Astrocyte of the cerebellum (primary cell): ENCODE data around the gene CKAP4.
A peak's percentile ranks its signal among the peaks of the same experiment; 100 is the strongest.
"Not testable (repeated sequence)": the region's sequence is repeated elsewhere in the genome, so short reads cannot be mapped to it uniquely, and the experiment has no call there.

Source experiments
- DNase-seq: peaks from one replicate; pipeline ENCODE4 v3.0.0-alpha.2; 2011; ENCODE audit warnings: low read depth
- H3K4me3 ChIP-seq: 2 replicates; pipeline ENCODE4 v1.5.1; 2011; ENCODE audit warnings: mild to moderate bottlenecking, low read depth, low read length, moderate library complexity
- in situ Hi-C: cut with HindIII; loops from 2 replicates; pipeline ENCODE4 v1.10.0; 2017; ENCODE audit warnings: low sequenced_read_pairs
- TF ChIP-seq, protein P1 (sequence below): IDR thresholded peaks from 2 replicates; pipeline ENCODE4 v1.5.1; 2012; ENCODE audit warnings: low read length, low read depth, moderate library complexity, mild to moderate bottlenecking; ENCODE audit errors: missing control alignments

The CKAP4 gene

DNA sequence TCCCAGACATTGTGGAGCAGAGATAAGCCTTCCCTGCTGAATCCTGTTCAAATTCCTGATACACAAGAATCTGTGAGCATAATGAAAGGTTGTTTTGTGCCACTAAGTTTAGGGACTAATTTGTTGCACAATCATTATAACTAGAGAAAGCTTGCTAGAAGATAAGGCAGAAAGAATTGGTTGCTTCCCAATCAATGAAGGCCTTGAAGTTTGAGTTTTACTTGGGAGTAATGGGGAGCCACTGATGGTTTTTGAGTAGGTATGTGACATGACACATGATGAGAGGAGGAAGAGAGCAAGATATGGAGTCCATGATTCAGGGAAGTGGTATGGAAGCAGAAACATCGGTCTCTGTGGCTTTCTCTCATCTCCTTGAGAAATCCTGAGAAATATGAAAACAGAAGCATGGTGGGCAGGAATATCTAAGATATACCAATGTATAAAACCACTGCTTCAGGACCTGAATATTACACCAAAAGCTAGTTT is 41.4 kb upstream of the CKAP4 start:
- TF ChIP-seq, protein P1, sequence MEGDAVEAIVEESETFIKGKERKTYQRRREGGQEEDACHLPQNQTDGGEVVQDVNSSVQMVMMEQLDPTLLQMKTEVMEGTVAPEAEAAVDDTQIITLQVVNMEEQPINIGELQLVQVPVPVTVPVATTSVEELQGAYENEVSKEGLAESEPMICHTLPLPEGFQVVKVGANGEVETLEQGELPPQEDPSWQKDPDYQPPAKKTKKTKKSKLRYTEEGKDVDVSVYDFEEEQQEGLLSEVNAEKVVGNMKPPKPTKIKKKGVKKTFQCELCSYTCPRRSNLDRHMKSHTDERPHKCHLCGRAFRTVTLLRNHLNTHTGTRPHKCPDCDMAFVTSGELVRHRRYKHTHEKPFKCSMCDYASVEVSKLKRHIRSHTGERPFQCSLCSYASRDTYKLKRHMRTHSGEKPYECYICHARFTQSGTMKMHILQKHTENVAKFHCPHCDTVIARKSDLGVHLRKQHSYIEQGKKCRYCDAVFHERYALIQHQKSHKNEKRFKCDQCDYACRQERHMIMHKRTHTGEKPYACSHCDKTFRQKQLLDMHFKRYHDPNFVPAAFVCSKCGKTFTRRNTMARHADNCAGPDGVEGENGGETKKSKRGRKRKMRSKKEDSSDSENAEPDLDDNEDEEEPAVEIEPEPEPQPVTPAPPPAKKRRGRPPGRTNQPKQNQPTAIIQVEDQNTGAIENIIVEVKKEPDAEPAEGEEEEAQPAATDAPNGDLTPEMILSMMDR, result no peak
- no peak overlapping the region for H3K4me3 ChIP-seq
- in situ Hi-C loops, result no loop called here
- DNase-seq, result no peak

DNA sequence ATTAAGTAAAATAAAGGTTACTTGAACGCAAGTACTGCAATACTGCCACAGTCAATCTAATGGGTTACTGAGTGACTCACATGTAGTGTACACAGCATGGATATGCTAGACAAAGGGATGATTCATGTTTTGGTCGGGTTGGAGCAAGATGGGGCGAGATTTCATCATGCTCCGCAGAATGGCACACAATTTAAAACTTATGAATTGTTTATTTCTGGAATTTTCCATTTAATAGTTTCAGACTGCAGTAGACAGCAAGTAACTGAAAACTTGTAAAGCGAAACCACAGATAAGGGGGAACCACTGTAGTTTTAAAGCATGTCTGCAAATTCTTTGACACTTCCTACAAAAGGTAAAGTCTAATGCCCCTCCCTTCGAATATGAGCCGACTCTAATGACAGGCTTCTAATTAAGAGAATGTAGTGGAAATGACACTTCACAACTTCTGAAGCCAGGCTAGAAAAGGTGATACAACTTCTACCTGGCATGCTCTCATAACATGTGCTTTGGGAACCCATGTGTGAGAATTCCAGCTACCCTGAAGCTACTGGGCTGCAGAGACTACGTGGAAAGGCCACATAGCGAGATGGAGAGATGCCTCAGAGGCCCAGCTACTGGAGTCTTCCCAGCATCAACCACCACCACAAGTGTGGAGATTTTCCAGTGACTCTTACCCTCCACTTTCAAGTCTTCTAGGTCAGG is 40.8 kb upstream of the CKAP4 start:
- peak; percentile 76 for DNase-seq

DNA sequence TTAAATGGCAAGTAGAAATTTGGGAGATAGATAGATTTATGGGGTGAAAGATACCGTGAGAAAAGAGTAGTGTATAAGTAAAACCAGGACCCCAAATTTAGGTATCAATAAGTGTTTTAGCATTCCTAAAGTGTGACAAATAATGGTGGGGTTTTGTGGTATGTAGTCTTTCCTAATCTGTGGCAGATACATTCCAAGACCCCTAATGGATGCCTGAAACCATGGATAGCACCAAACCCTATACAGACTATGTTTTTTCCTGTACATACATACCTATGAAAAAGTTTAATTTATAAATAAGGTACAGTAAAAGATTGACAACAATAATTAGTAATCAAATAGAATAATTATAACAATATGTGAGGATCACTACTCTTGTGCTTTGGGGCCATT is 40.3 kb upstream of the CKAP4 start:
- DNase-seq, result no peak
- no peak overlapping the region for H3K4me3 ChIP-seq
- TF ChIP-seq, protein P1, result no peak
- in situ Hi-C loops, result no loop called here

More for the DNA sequence above, 40.8 kb upstream of the CKAP4 start:
- in situ Hi-C loops, result no loop called here
- TF ChIP-seq, protein P1, result no peak
- no peak overlapping the region for H3K4me3 ChIP-seq

DNA sequence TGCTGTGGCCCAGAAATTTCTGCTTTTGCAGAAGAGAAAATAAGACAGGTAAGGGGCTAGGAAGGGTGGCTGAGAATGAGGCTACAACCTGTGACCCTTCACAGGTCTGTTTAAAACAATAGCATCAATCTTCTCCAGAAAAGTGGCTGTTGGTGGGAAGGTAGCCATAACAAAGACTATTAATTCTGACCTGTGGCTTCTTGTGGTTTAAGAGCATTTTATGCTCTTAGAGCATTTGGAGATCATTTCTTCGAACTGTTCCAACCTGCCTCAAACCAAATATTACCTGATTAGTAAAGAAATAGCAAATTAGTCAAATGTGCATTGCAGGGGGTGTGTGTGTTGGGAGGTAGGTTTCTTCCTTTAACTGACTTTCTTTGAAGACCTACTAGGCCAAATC is 39.5 kb upstream of the CKAP4 start:
- no peak for DNase-seq
- in situ Hi-C loops, result no loop called here
- TF ChIP-seq, protein P1, result no peak
- no peak overlapping the region for H3K4me3 ChIP-seq

DNA sequence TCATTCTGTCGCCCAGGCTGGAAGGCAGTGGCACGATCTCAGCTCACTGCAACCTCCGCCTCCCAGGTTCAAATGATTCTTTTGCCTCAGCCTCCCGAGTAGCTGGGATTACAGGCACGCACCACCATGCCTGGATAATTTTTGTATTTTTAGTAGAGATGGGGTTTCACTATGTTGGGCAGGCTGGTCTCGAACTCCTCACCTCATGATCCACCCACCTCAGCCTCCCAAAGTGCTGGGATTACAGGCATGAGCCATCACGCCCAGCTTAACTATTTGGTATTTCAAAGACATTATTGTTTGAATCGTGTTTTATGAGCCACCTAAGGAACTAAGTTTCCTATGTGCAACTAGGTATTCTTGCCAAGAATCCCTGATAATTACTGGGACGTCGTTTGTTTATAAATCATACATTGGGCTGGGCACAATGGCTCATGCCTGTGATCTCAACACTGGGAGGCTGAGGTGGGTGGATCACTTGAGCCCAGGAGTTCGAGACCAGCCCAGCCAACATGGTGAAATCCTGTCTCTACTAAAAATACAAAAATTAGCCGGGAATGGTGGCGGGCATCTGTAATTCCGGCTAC is 38.8 kb upstream of the CKAP4 start:
- DNase-seq, in situ Hi-C loops, H3K4me3 ChIP-seq: not testable (repeated sequence)

DNA sequence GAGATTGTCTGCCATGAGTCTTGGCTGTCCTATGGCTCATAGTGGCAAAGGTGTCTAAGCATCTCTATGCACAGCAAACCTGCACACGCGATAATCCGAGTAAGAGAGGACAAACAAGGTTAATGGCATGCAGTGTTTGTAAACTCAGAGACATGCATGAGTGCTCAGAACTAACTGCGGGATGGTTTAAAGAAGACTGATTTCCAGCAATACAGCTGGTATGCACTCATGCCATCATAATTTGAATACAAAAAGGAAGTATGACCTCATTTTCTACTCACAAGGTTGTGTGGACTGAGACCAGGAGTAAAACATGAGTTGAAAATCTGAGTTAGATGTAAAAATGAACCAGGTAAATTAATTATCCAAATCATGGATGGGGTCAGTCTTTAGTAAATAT is 38.2 kb upstream of the CKAP4 start:
- in situ Hi-C loops, result no loop called here
- no peak overlapping the region for H3K4me3 ChIP-seq
- DNase-seq, result no peak
- TF ChIP-seq, protein P1, result no peak
